CD4-positive, alpha-beta T cell (primary cell): Measurements from ENCODE around the gene GRK5. TPM values are rescaled to one million over a fixed set of nuclear protein-coding genes. Genes with fewer than 3 reads are reported as not detected.

Experiments
- ATAC-seq: fragments of 200-7000 bp; cut with Tn5 transposase; one replicate; pipeline ENCODE4 v1.10.0; 2022; ENCODE audit warnings: mild to moderate bottlenecking; ENCODE audit not compliant: poor library complexity
- CTCF ChIA-PET: fragments of 350-600 bp; sonication (Branson Sonifier 250); formaldehyde crosslinking; loops from one replicate; lab custom pipeline; 2021; ENCODE audit warnings: antibody characterized with exemption, inconsistent platforms; lab: Charles Lee
- POLR2A ChIA-PET: fragments of 350-600 bp; sonication (Branson Sonifier 250); formaldehyde crosslinking; loops from one replicate; lab custom pipeline; 2021; ENCODE audit warnings: antibody characterized with exemption, inconsistent platforms; lab: Charles Lee
- DNase-seq, 14 experiments: peaks; one replicate each; pipeline ENCODE4 v3.0.0-alpha.2; 2013 to 2020; ENCODE audit warnings: mixed read lengths in 2 of 14
- H3K27ac ChIP-seq, 2 donors: one replicate each; pipeline versions ENCODE4 v1.5.1 to v1.7.0; 2013; ENCODE audit warnings: low read length in 2 of 2, low read depth in 1 of 2, mild to moderate bottlenecking in 1 of 2
- H3K27me3 ChIP-seq, 2 experiments: 1 replicate in 1 of 2; 2 replicates in 1 of 2; pipeline versions ENCODE4 v1.6.1 to v1.7.0; 2013; ENCODE audit warnings: low read length in 2 of 2, control low read depth in 1 of 2, mild to moderate bottlenecking in 1 of 2, moderate library complexity in 1 of 2; ENCODE audit not compliant: insufficient read depth in 2 of 2, control insufficient read depth in 1 of 2
- H3K36me3 ChIP-seq: one replicate; pipeline ENCODE4 v1.6.1; 2013; ENCODE audit warnings: low read length, control low read depth; ENCODE audit not compliant: insufficient read depth
- H3K4me1 ChIP-seq: one replicate; pipeline ENCODE4 v1.6.1; 2013; ENCODE audit warnings: low read length, control low read depth; ENCODE audit not compliant: insufficient read depth
- H3K4me3 ChIP-seq: one replicate; pipeline ENCODE4 v1.5.1; 2013; ENCODE audit warnings: mild to moderate bottlenecking, low read length, moderate library complexity
- H3K9me3 ChIP-seq, 2 experiments: 1 replicate in 1 of 2; 2 replicates in 1 of 2; pipeline versions ENCODE4 v1.6.1 to v1.7.0; 2013; ENCODE audit warnings: low read length in 2 of 2, mild to moderate bottlenecking in 2 of 2, control low read depth in 1 of 2, moderate library complexity in 1 of 2; ENCODE audit not compliant: control insufficient read depth in 1 of 2, insufficient read depth in 1 of 2
- H3K27ac Mint-ChIP-seq: one replicate; pipeline ENCODE4 v1.8.0; 2020; ENCODE audit warnings: mixed read lengths
- H3K27me3 Mint-ChIP-seq: one replicate; pipeline ENCODE4 v1.8.0; 2021; ENCODE audit warnings: mixed read lengths
- H3K36me3 Mint-ChIP-seq: one replicate; pipeline ENCODE4 v1.8.0; 2021; ENCODE audit warnings: low read depth, mixed read lengths
- H3K4me1 Mint-ChIP-seq: one replicate; pipeline ENCODE4 v1.8.0; 2021; ENCODE audit warnings: low read depth, mixed read lengths
- H3K4me3 Mint-ChIP-seq: one replicate; pipeline ENCODE4 v1.8.0; 2020; ENCODE audit warnings: mild to moderate bottlenecking, mixed read lengths
- H3K9me3 Mint-ChIP-seq: one replicate; pipeline ENCODE4 v1.8.0; 2020; ENCODE audit warnings: mixed read lengths
- CTCF ChIP-seq: fragments of 200-600 bp; IDR thresholded peaks from one replicate; pipeline ENCODE4 v1.8.0; 2022; ENCODE audit warnings: antibody characterized with exemption, mild to moderate bottlenecking
- intact Hi-C, 2 experiments: fragments of 100-400 bp; cut with DNase I in 1 of 2; cut with micrococcal nuclease in 1 of 2; formaldehyde crosslinking; loops; one replicate each; pipeline versions ENCODE4 v1.15.1 to v1.9.0; 2023 to 2025; cut with DNase I, micrococcal nuclease
- total RNA-seq, 174 experiments: library from RNA in 2 of 174; stranded (reverse) in 2 of 174; gene quantifications; one replicate each; pipeline ENCODE4 v1.2.3 and lab custom pipeline; 2021 to 2026

Gene GRK5
- total RNA-seq, 2 experiments from 2014 or later = 19.2 to 20.8 TPM

- Histone ChIP-seq H3K27me3 (no peaks in the 10 kb centered on the region), H3K4me3 (no peak overlapping the region), H3K9me3 (peaks cover 28% of the 10 kb centered on the region in 2 experiments), H3K4me1 (no peaks in the 10 kb centered on the region), H3K27ac (no peak overlapping the region), H3K36me3 (peaks cover 17% of the 10 kb centered on the region)
- ChIA-PET POLR2A (no interaction called here), CTCF (interaction anchor here (0.7 kb wide), 1 partner anchor 104 kb away, joined by 3 read pairs; no protein-coding TSS in a partner anchor)
- DNase-seq (no peak), ATAC-seq (no peak)
- Mint-ChIP-seq H3K9me3 (peaks cover 17% of the 10 kb centered on the region), H3K4me3 (no peak overlapping the region), H3K4me1 (peaks cover 1% of the 10 kb centered on the region), H3K27ac (no peak overlapping the region), H3K36me3 (peaks cover 63% of the 10 kb centered on the region), H3K27me3 (no peaks in the 10 kb centered on the region)
- TF ChIP-seq CTCF = no peak
- intact Hi-C loops = no loop called here
These were observed 146.1 kb downstream of the GRK5 start for GRCh38 chr10:119353421-119353820.

GRCh38 chr10:119355930-119356329 lies 148.6 kb downstream of the GRK5 start:
- Histone ChIP-seq H3K4me3 (no peak overlapping the region), H3K9me3 (peaks cover 16 to 21% of the 10 kb centered on the region in 2 experiments), H3K36me3 (peaks cover 6% of the 10 kb centered on the region), H3K4me1 (peaks cover 2% of the 10 kb centered on the region), H3K27me3 (no peaks in the 10 kb centered on the region), H3K27ac (no peak overlapping the region)
- Mint-ChIP-seq H3K36me3 (peaks cover 46% of the 10 kb centered on the region), H3K4me1 (peaks cover 14% of the 10 kb centered on the region), H3K27ac (no peak overlapping the region), H3K4me3 (no peak overlapping the region), H3K27me3 (no peaks in the 10 kb centered on the region), H3K9me3 (peaks cover 14% of the 10 kb centered on the region)
- no peak for ATAC-seq
- ChIA-PET CTCF (interaction anchor here (0.7 kb wide), 1 partner anchor 149 kb away, joined by 3 read pairs; no protein-coding TSS in a partner anchor), POLR2A (no interaction called here)
- intact Hi-C loops = no loop called here
- TF ChIP-seq CTCF = peak; percentile 14
- DNase-seq = peak in 1 of 14 experiments; percentile 18

GRCh38 chr10:119357412-119358151 lies 150.2 kb downstream of the GRK5 start:
- Histone ChIP-seq H3K27ac (no peak overlapping the region), H3K27me3 (no peaks in the 10 kb centered on the region), H3K36me3 (peaks cover 4% of the 10 kb centered on the region), H3K4me3 (no peak overlapping the region), H3K9me3 (peaks cover 7 to 16% of the 10 kb centered on the region in 2 experiments), H3K4me1 (peaks cover 2% of the 10 kb centered on the region)
- no peak overlapping the region for H3K27ac Mint-ChIP-seq
- no peak for ATAC-seq
- no peak for TF ChIP-seq CTCF
- peaks cover 9% of the 10 kb centered on the region for H3K9me3 Mint-ChIP-seq
- no peaks in the 10 kb centered on the region for H3K27me3 Mint-ChIP-seq
- intact Hi-C loops = no loop called here
- DNase-seq = no peak
- ChIA-PET CTCF (no interaction called here), POLR2A (no interaction called here)
- peaks cover 18% of the 10 kb centered on the region for H3K4me1 Mint-ChIP-seq
- peaks cover 34% of the 10 kb centered on the region for H3K36me3 Mint-ChIP-seq
- no peak overlapping the region for H3K4me3 Mint-ChIP-seq
